H1 (cell line): Measurements from ENCODE around the gene ATXN7. TPM values are rescaled to one million over a fixed set of nuclear protein-coding genes. Genes with fewer than 3 reads are reported as not detected.

ENCODE experiments used
- CTCF ChIA-PET: fragments of 300-600 bp; sonication (Branson Sonifier 250); formaldehyde crosslinking; loops from one replicate; lab custom pipeline; 2021; ENCODE audit not compliant: partially characterized antibody; lab: Charles Lee
- POLR2A ChIA-PET: fragments of 300-600 bp; sonication (Branson Sonifier 250); formaldehyde crosslinking; loops from one replicate; lab custom pipeline; 2021; ENCODE audit warnings: inconsistent platforms; ENCODE audit not compliant: partially characterized antibody; lab: Charles Lee
- DNase-seq, 2 experiments: peaks; one replicate each; pipeline versions ENCODE4 v3.0.0 to v3.0.0-alpha.2; 2010 to 2022; ENCODE audit warnings: low spot score in 2 of 2, low read depth in 1 of 2, mixed read lengths in 1 of 2
- FAIRE-seq: peaks from 2 replicates; lab custom pipeline; 2011; peaks lifted over from hg19 to GRCh38; lab: Jason Lieb, UNC
- H2AFZ ChIP-seq: 2 replicates; pipeline ENCODE4 v1.8.1; 2012; ENCODE audit warnings: low read length, inconsistent platforms
- H2AK5ac ChIP-seq: 2 replicates; pipeline ENCODE4 v1.6.1; 2013; ENCODE audit warnings: low read depth, low read length
- H2BK120ac ChIP-seq: replicated peaks from 2 replicates; pipeline ENCODE3; 2013; ENCODE audit warnings: low read depth, low read length, inconsistent platforms
- H2BK12ac ChIP-seq: 2 replicates; pipeline ENCODE4 v1.6.1; 2013; ENCODE audit warnings: low read depth, low read length
- H2BK15ac ChIP-seq: 2 replicates; pipeline ENCODE4 v1.6.1; 2013; ENCODE audit warnings: low read length
- H2BK20ac ChIP-seq: 2 replicates; pipeline ENCODE4 v1.6.1; 2013; ENCODE audit warnings: low read length
- H2BK5ac ChIP-seq: 2 replicates; pipeline ENCODE4 v1.6.1; 2013; ENCODE audit warnings: low read depth, low read length
- H3K14ac ChIP-seq: 2 replicates; pipeline ENCODE4 v1.6.1; 2013; ENCODE audit warnings: inconsistent platforms; ENCODE audit not compliant: insufficient read length
- H3K18ac ChIP-seq: 2 replicates; pipeline ENCODE4 v1.6.1; 2013; ENCODE audit warnings: low read length; ENCODE audit errors: extremely low read depth
- H3K23ac ChIP-seq: 2 replicates; pipeline ENCODE4 v1.6.1; 2013; ENCODE audit warnings: inconsistent platforms; ENCODE audit not compliant: insufficient read length
- H3K23me2 ChIP-seq: 2 replicates; pipeline ENCODE4 v1.6.1; 2013; ENCODE audit warnings: low read depth, low read length
- H3K27ac ChIP-seq: 2 replicates; pipeline ENCODE4 v1.6.1; 2011; ENCODE audit warnings: low read depth, low read length, inconsistent platforms
- H3K27me3 ChIP-seq, 4 experiments: replicated peaks in 1 of 4; 1 replicate in 1 of 4; 2 replicates in 3 of 4; pipeline versions ENCODE4 v1.6.1 to v1.8.1; 2011 to 2013; ENCODE audit warnings: low read length in 3 of 4, mild to moderate bottlenecking in 3 of 4, inconsistent platforms in 2 of 4, mixed read lengths in 2 of 4, moderate library complexity in 1 of 4; ENCODE audit not compliant: control insufficient read depth in 3 of 4, insufficient read depth in 3 of 4; ENCODE audit errors: extremely low read depth in 1 of 4
- H3K36me3 ChIP-seq, 4 experiments: 2 replicates each; pipeline versions ENCODE4 v1.6.1 to v1.8.1; 2011 to 2013; ENCODE audit warnings: mild to moderate bottlenecking in 4 of 4, low read length in 3 of 4, moderate library complexity in 2 of 4, control low read depth in 1 of 4, inconsistent platforms in 1 of 4; ENCODE audit not compliant: insufficient read depth in 4 of 4, control insufficient read depth in 2 of 4
- H3K4ac ChIP-seq: replicated peaks from 2 replicates; pipeline ENCODE3; 2013; ENCODE audit warnings: low read length, low read depth, mixed read lengths, inconsistent platforms; ENCODE audit not compliant: insufficient read length
- H3K4me1 ChIP-seq, 4 experiments: replicated peaks in 1 of 4; 1 replicate in 1 of 4; 2 replicates in 3 of 4; pipeline versions ENCODE4 v1.6.1 to v1.8.1; 2011 to 2013; ENCODE audit warnings: low read length in 3 of 4, inconsistent platforms in 2 of 4, mixed read lengths in 1 of 4; ENCODE audit not compliant: insufficient read depth in 4 of 4, control insufficient read depth in 3 of 4
- H3K4me2 ChIP-seq, 2 experiments: 2 replicates each; pipeline versions ENCODE4 v1.6.1 to v1.8.1; 2011 to 2013; ENCODE audit warnings: low read depth in 2 of 2, low read length in 2 of 2, control low read depth in 1 of 2, inconsistent platforms in 1 of 2, mild to moderate bottlenecking in 1 of 2; ENCODE audit not compliant: insufficient read depth in 1 of 2
- H3K4me3 ChIP-seq, 4 experiments: fragments of 200-600, 300-600 bp in 1 of 4; sonication (generic), shearing (Covaris generic), sonication (Bioruptor Twin) in 1 of 4; 2 replicates each; pipeline versions ENCODE4 v1.5.1 to v1.8.1; 2011 to 2016; ENCODE audit warnings: low read length in 4 of 4, low read depth in 3 of 4, control low read depth in 2 of 4, inconsistent platforms in 2 of 4, mild to moderate bottlenecking in 2 of 4, mixed read lengths in 1 of 4, moderate library complexity in 1 of 4; ENCODE audit not compliant: insufficient read depth in 2 of 4; ENCODE audit errors: extremely low read depth in 1 of 4
- H3K56ac ChIP-seq: replicated peaks from 2 replicates; pipeline ENCODE3; 2013; ENCODE audit warnings: low read depth, mild to moderate bottlenecking, mixed read lengths, low read length, inconsistent platforms; ENCODE audit not compliant: insufficient read length
- H3K79me1 ChIP-seq: 2 replicates; pipeline ENCODE4 v1.6.1; 2013; ENCODE audit warnings: low read depth, low read length, control low read depth
- H3K79me2 ChIP-seq, 2 experiments: 2 replicates each; pipeline versions ENCODE4 v1.6.1 to v1.8.1; 2012 to 2013; ENCODE audit warnings: low read length in 2 of 2, mild to moderate bottlenecking in 2 of 2, inconsistent platforms in 1 of 2; ENCODE audit not compliant: insufficient read depth in 2 of 2, control insufficient read depth in 1 of 2
- H3K9ac ChIP-seq, 4 experiments: replicated peaks in 1 of 4; 1 replicate in 1 of 4; 2 replicates in 3 of 4; pipeline versions ENCODE4 v1.6.1 to v1.8.1; 2011 to 2013; ENCODE audit warnings: low read depth in 3 of 4, low read length in 3 of 4, control low read depth in 2 of 4, mild to moderate bottlenecking in 2 of 4, moderate library complexity in 2 of 4, inconsistent platforms in 1 of 4; ENCODE audit errors: extremely low read depth in 1 of 4
- H3K9me3 ChIP-seq, 2 experiments: 2 replicates each; pipeline versions ENCODE4 v1.6.1 to v1.8.1; 2012 to 2013; ENCODE audit warnings: mild to moderate bottlenecking in 2 of 2, moderate library complexity in 2 of 2, control low read depth in 1 of 2, inconsistent platforms in 1 of 2, low read depth in 1 of 2, low read length in 1 of 2, mixed read lengths in 1 of 2; ENCODE audit not compliant: insufficient read depth in 2 of 2
- H4K20me1 ChIP-seq, 2 experiments: replicated peaks in 1 of 2; 2 replicates each; pipeline versions ENCODE3 to v1.8.1; 2011 to 2013; ENCODE audit warnings: inconsistent platforms in 2 of 2, low read length in 2 of 2, mild to moderate bottlenecking in 1 of 2; ENCODE audit not compliant: insufficient read depth in 2 of 2, control insufficient read depth in 1 of 2
- H4K5ac ChIP-seq: 2 replicates; pipeline ENCODE4 v1.6.1; 2013; ENCODE audit warnings: low read length, low read depth, mixed read lengths, inconsistent platforms; ENCODE audit not compliant: insufficient read length
- H4K8ac ChIP-seq: 2 replicates; pipeline ENCODE4 v1.8.0; 2013; ENCODE audit warnings: mild to moderate bottlenecking, moderate library complexity, low read length, inconsistent platforms; ENCODE audit not compliant: insufficient read depth; ENCODE audit errors: extremely low read depth
- H4K91ac ChIP-seq: replicated peaks from 2 replicates; pipeline ENCODE3; 2013; ENCODE audit warnings: low read length, mixed read lengths, inconsistent platforms; ENCODE audit not compliant: insufficient read length
- CHD1 ChIP-seq: IDR thresholded peaks from 2 replicates; pipeline ENCODE4 v1.6.1; 2012; ENCODE audit warnings: low read depth, low read length, improper control_type of control experiment
- CHD2 ChIP-seq: IDR thresholded peaks from 2 replicates; pipeline ENCODE4 v1.6.1; 2012; ENCODE audit warnings: low read length, improper control_type of control experiment
- E2F6 ChIP-seq: IDR thresholded peaks from 2 replicates; pipeline ENCODE4 v1.6.1; 2012; ENCODE audit warnings: inconsistent platforms
- GABPA ChIP-seq: IDR thresholded peaks from 2 replicates; pipeline ENCODE4 v1.6.1; 2011; ENCODE audit warnings: mild to moderate bottlenecking, low read length, moderate library complexity, borderline replicate concordance; ENCODE audit not compliant: insufficient read depth
- GTF2F1 ChIP-seq: IDR thresholded peaks from 2 replicates; pipeline ENCODE4 v1.6.1; 2012; ENCODE audit warnings: low read depth, low read length, improper control_type of control experiment, borderline replicate concordance
- HDAC2 ChIP-seq, 2 experiments: fragments of 300-600 bp in 1 of 2; sonication (generic) in 1 of 2; IDR thresholded peaks; 2 replicates each; pipeline ENCODE4 v1.6.1; 2011 to 2012; ENCODE audit warnings: low read depth in 2 of 2, low read length in 2 of 2, mild to moderate bottlenecking in 2 of 2, moderate library complexity in 2 of 2, borderline replicate concordance in 1 of 2, inconsistent platforms in 1 of 2
- HDAC6 ChIP-seq: IDR thresholded peaks from one replicate; pipeline ENCODE4 v1.7.1; 2012; ENCODE audit warnings: low read depth, mild to moderate bottlenecking, inconsistent platforms, low read length, moderate library complexity
- MAFK ChIP-seq: IDR thresholded peaks from 2 replicates; pipeline ENCODE4 v1.6.1; 2012; ENCODE audit warnings: low read depth, mild to moderate bottlenecking, improper control_type of control experiment, low read length
- POLR2A ChIP-seq, 2 experiments: IDR thresholded peaks; 1 replicate in 1 of 2; 2 replicates in 1 of 2; pipeline ENCODE4 v1.6.1; 2011; ENCODE audit warnings: low read depth in 2 of 2, low read length in 2 of 2, mild to moderate bottlenecking in 2 of 2; ENCODE audit errors: control extremely low read depth in 1 of 2
- POLR2AphosphoS5 ChIP-seq: IDR thresholded peaks from 2 replicates; pipeline ENCODE4 v1.6.1; 2011; ENCODE audit warnings: low read depth, low read length
- SIN3A ChIP-seq, 2 experiments: IDR thresholded peaks in 1 of 2; conservative IDR thresholded peaks in 1 of 2; 2 replicates each; pipeline ENCODE4 v1.6.1; 2011 to 2012; ENCODE audit warnings: low read length in 2 of 2, improper control_type of control experiment in 1 of 2, low read depth in 1 of 2, mild to moderate bottlenecking in 1 of 2
- WGBS, 2 experiments: shearing (Covaris generic) in 1 of 2; methylation state at CpG; one replicate each; pipeline versions ENCODE4 v1.1.6 to v1.1.7; 2013 to 2015; ENCODE audit warnings: low lambda C conversion rate in 2 of 2, mixed read lengths in 2 of 2, inconsistent platforms in 1 of 2, low coverage in 1 of 2, missing lambda C conversion rate in 1 of 2; ENCODE audit not compliant: insufficient replicate concordance in 2 of 2, insufficient coverage in 1 of 2, insufficient read length in 1 of 2; ENCODE audit errors: extremely low coverage in 1 of 2, missing lambda C conversion rate in 1 of 2; 5-methylcytosine and 5-hydroxymethylcytosine counted together
- polyA plus RNA-seq, 7 experiments: library from polyadenylated mRNA; depleted of rRNA in 3 of 7; stranded (reverse) in 5 of 7; unstranded in 2 of 7; fragments of >200 nt in 5 of 7; fragments of 200-250 nt in 2 of 7; gene quantifications; 1 replicate in 5 of 7; 2 replicates in 1 of 7; 4 replicates in 1 of 7; pipeline versions ENCODE4 v1.2.1 to v1.2.3, GENCODE V29; 2011 to 2013; ENCODE audit warnings: missing spikeins in 2 of 7, mixed read lengths in 2 of 7
- total RNA-seq: library from RNA; stranded (reverse); fragmentation: NEBNext Ultra II Directional; extraction: Animal tissue kit (Norgen Biotek cat#: 25700); gene quantifications from 2 replicates; pipeline ENCODE4 v1.2.1, GENCODE V29; 2021
- TF ChIP-seq, protein P1 (sequence below): IDR thresholded peaks from 2 replicates; pipeline ENCODE4 v1.6.1; 2011; ENCODE audit warnings: low read depth, mild to moderate bottlenecking, low read length; ENCODE audit not compliant: insufficient read depth

The ATXN7 gene
- total and polyA plus RNA-seq, 2 of the 8 experiments (the other 6 are each of a cell fraction or from before 2014, with no cell fraction given) = 15.5 to 16.8 TPM

- Histone ChIP-seq H2BK5ac (no peak overlapping the region), H3K23ac (no peak overlapping the region), H2AK5ac (no peak overlapping the region), H4K20me1 (no peaks in the 10 kb centered on the region), H2BK15ac (no peak overlapping the region), H3K14ac (no peak overlapping the region), H3K27me3 (no peaks in the 10 kb centered on the region), H3K56ac (no peak overlapping the region), H4K5ac (no peak overlapping the region), H3K27ac (no peak overlapping the region), H3K79me1 (peaks cover 3% of the 10 kb centered on the region; the same call in 1 of the 2 replicates), H3K79me2 (peaks cover 0 to 65% of the 10 kb centered on the region in 2 experiments; a peak in 2 of 4 replicates), H2AFZ (no peak overlapping the region), H3K4ac (no peak overlapping the region), H4K91ac (no peak overlapping the region), H3K4me3 (no peak overlapping the region), H2BK12ac (no peak overlapping the region), H3K36me3 (no peaks in the 10 kb centered on the region), H2BK120ac (no peak overlapping the region), H3K23me2 (peaks cover 6% of the 10 kb centered on the region), H3K4me2 (peak overlapping the region; percentile 12 to 52; a peak in 1 of 4 replicates), H3K4me1 (peaks cover 5 to 24% (median 15%) of the 10 kb centered on the region in 4 experiments), H2BK20ac (no peak overlapping the region), H4K8ac (no peak overlapping the region), H3K18ac (no peak overlapping the region), H3K9me3 (no peaks in the 10 kb centered on the region), H3K9ac (no peak overlapping the region)
- CTCF ChIA-PET = interaction anchor here (1.8 kb wide), 1 partner anchor 14 kb away, joined by 5 read pairs; no protein-coding TSS in a partner anchor
- POLR2A ChIA-PET = interaction anchor here (1.0 kb wide), 1 partner anchor 28 kb away, joined by 4 read pairs; no protein-coding TSS in a partner anchor
- no peak for DNase-seq
- 92% methylated on average over 3 of the region's 3 CpGs; no CpG with 5 or more reads in 1 of the 2 experiments for WGBS, 2 experiments
- FAIRE-seq = no peak
- TF ChIP-seq SIN3A (conservative IDR thresholded peaks at IDR 0.05 in 1 of 2, IDR thresholded peaks at IDR 0.05 in 1 of 2; ENCODE audit: low read depth in 1 of 2, low read length in 2 of 2) = no peak
- no peak for TF ChIP-seq POLR2AphosphoS5
- TF ChIP-seq GABPA = no peak
- TF ChIP-seq HDAC6 = no peak
- TF ChIP-seq, protein P1, sequence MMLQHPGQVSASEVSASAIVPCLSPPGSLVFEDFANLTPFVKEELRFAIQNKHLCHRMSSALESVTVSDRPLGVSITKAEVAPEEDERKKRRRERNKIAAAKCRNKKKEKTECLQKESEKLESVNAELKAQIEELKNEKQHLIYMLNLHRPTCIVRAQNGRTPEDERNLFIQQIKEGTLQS = no peak
- TF ChIP-seq GTF2F1 = no peak
- TF ChIP-seq HDAC2 (IDR thresholded peaks at IDR 0.05; ENCODE audit: borderline replicate concordance in 1 of 2, low read depth in 2 of 2, low read length in 2 of 2) = no peak
- no peak for TF ChIP-seq E2F6
- TF ChIP-seq MAFK = no peak
- no peak for TF ChIP-seq CHD1
- TF ChIP-seq CHD2 = no peak
- TF ChIP-seq POLR2A (IDR thresholded peaks at IDR 0.05; ENCODE audit: control extremely low read depth in 1 of 2, low read depth in 2 of 2, low read length in 2 of 2) = no peak
Measured at GRCh38 chr3:63860776-63861175, 2.9 kb upstream of the ATXN7 start.
